SK-N-SH treated with all-trans-retinoic acid at 6 μM for 48 hours (cell line): ENCODE data around the gene MYH9.

Source experiments
- ISL1 ChIP-seq: fragments of 250-450 bp; sonication (Bioruptor Pico); IDR thresholded peaks from 2 replicates; pipeline ENCODE4 v2.1.2; 2022; ENCODE audit warnings: mild to moderate bottlenecking, moderate library complexity
- OSR1 ChIP-seq: fragments of 250-450 bp; sonication (Bioruptor Pico); IDR thresholded peaks from 2 replicates; pipeline ENCODE4 v1.8.0; 2022; ENCODE audit warnings: moderate library complexity, mild to moderate bottlenecking, inconsistent platforms
- PPARA ChIP-seq: fragments of 250-450 bp; sonication (Bioruptor Pico); IDR thresholded peaks from 2 replicates; pipeline ENCODE4 v1.5.0; 2020; ENCODE audit warnings: mild to moderate bottlenecking, borderline replicate concordance
- RARB ChIP-seq: fragments of 250-450 bp; sonication (Bioruptor Pico); IDR thresholded peaks from 2 replicates; pipeline ENCODE4 v1.8.0; 2021; ENCODE audit warnings: mild to moderate bottlenecking, moderate library complexity
- TCF4 ChIP-seq: fragments of 250-450 bp; sonication (Bioruptor Pico); IDR thresholded peaks from 2 replicates; pipeline ENCODE4 v1.8.0; 2021; ENCODE audit warnings: mild to moderate bottlenecking, moderate library complexity, borderline replicate concordance
- ZC3H10 ChIP-seq: fragments of 250-450 bp; sonication (Bioruptor Pico); IDR thresholded peaks from 2 replicates; pipeline ENCODE4 v1.5.1; 2021; ENCODE audit warnings: mild to moderate bottlenecking, moderate library complexity
- TF ChIP-seq, protein P1 (sequence below): fragments of 250-450 bp; sonication (Bioruptor Pico); IDR thresholded peaks from 2 replicates; pipeline ENCODE4 v1.5.0; 2020; ENCODE audit warnings: mild to moderate bottlenecking, moderate library complexity
- TF ChIP-seq, protein P2 (sequence below): fragments of 250-450 bp; sonication (Bioruptor Pico); IDR thresholded peaks from 2 replicates; pipeline ENCODE4 v1.8.0; 2021; ENCODE audit warnings: low read depth, mild to moderate bottlenecking, moderate library complexity, borderline replicate concordance
- TF ChIP-seq, protein P3 (sequence below): fragments of 250-450 bp; sonication (Bioruptor Pico); IDR thresholded peaks from 2 replicates; pipeline ENCODE4 v1.5.1; 2020; ENCODE audit warnings: low read depth, mild to moderate bottlenecking, moderate library complexity

DNA sequence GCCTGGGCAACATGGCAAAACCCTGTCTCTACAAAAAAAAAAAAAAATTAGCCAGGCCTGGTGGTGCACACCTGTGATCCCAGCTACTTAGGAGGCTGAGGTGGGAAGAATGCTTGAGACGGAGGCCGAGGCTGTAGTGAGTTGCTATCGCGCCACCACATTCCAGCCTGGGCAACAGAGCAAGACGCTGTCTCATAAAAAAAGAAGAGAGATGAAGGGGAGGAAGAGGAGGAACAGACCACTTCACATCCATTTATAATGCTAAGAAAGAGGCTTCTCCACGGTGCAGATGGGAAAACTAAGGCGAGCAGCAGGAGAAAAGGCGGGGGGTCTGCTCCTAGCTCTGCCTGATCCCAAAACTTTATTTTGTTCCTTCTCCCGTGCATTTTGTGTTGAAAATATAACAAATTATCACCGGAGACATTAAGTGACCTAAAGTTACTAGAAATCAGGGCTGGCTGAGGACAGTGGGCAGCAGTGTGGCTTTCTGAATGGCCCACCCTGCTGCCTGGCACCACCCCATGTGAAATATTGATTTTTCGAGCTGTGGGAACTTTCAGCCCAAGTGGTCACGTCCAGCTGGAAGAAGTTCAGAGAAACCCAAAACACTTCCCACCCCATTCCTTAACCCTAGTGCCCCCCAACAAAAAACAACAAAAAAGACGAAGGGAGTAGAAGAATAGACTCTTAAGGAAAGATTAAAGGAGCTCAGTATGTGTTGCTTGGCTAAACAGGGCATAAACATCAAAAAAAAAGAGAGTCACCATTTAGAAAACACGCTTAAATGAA, 9.5 kb downstream of the MYH9 start:
- TF ChIP-seq, protein P1, sequence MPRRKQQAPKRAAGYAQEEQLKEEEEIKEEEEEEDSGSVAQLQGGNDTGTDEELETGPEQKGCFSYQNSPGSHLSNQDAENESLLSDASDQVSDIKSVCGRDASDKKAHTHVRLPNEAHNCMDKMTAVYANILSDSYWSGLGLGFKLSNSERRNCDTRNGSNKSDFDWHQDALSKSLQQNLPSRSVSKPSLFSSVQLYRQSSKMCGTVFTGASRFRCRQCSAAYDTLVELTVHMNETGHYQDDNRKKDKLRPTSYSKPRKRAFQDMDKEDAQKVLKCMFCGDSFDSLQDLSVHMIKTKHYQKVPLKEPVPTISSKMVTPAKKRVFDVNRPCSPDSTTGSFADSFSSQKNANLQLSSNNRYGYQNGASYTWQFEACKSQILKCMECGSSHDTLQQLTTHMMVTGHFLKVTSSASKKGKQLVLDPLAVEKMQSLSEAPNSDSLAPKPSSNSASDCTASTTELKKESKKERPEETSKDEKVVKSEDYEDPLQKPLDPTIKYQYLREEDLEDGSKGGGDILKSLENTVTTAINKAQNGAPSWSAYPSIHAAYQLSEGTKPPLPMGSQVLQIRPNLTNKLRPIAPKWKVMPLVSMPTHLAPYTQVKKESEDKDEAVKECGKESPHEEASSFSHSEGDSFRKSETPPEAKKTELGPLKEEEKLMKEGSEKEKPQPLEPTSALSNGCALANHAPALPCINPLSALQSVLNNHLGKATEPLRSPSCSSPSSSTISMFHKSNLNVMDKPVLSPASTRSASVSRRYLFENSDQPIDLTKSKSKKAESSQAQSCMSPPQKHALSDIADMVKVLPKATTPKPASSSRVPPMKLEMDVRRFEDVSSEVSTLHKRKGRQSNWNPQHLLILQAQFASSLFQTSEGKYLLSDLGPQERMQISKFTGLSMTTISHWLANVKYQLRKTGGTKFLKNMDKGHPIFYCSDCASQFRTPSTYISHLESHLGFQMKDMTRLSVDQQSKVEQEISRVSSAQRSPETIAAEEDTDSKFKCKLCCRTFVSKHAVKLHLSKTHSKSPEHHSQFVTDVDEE (CRISPR knock-in tag): no peak
- TF ChIP-seq PPARA (no peak), ZC3H10 (CRISPR knock-in tag) (no peak), ISL1 (CRISPR knock-in tag) (no peak), TCF4 (CRISPR knock-in tag) (no peak), OSR1 (CRISPR knock-in tag) (no peak), RARB (CRISPR knock-in tag) (no peak)
- TF ChIP-seq, protein P2, sequence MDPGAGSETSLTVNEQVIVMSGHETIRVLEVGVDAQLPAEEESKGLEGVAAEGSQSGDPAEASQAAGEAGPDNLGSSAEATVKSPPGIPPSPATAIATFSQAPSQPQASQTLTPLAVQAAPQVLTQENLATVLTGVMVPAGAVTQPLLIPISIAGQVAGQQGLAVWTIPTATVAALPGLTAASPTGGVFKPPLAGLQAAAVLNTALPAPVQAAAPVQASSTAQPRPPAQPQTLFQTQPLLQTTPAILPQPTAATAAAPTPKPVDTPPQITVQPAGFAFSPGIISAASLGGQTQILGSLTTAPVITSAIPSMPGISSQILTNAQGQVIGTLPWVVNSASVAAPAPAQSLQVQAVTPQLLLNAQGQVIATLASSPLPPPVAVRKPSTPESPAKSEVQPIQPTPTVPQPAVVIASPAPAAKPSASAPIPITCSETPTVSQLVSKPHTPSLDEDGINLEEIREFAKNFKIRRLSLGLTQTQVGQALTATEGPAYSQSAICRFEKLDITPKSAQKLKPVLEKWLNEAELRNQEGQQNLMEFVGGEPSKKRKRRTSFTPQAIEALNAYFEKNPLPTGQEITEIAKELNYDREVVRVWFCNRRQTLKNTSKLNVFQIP (CRISPR knock-in tag): no peak
- TF ChIP-seq, protein P3, sequence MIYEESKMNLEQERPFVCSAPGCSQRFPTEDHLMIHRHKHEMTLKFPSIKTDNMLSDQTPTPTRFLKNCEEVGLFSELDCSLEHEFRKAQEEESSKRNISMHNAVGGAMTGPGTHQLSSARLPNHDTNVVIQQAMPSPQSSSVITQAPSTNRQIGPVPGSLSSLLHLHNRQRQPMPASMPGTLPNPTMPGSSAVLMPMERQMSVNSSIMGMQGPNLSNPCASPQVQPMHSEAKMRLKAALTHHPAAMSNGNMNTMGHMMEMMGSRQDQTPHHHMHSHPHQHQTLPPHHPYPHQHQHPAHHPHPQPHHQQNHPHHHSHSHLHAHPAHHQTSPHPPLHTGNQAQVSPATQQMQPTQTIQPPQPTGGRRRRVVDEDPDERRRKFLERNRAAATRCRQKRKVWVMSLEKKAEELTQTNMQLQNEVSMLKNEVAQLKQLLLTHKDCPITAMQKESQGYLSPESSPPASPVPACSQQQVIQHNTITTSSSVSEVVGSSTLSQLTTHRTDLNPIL: no peak
